ENCODE measurements around the gene ELOVL2.

GRCh38 chr6:10954590-10955010 lies 89.5 kb downstream of the ELOVL2 start:
- TF ChIP-seq CTCF (IDR thresholded peaks at IDR 0.05; ENCODE audit: poor library complexity) (peak; percentile 82), EZH2 (IDR thresholded peaks at IDR 0.05; ENCODE audit: borderline replicate concordance) (no peak)

Data from hepatocyte (in vitro differentiated cells).